Thyroid gland (tissue), 4 donors: ENCODE data around the gene AGPAT2.

Experiments
- POLR2A ChIP-seq, 2 donors: fragments of 450-650 bp; IDR thresholded peaks; one replicate each; pipeline ENCODE4 v1.6.1; 2017; ENCODE audit warnings: antibody characterized with exemption in 2 of 2, mild to moderate bottlenecking in 2 of 2, moderate library complexity in 1 of 2
- TF ChIP-seq, protein P1 (sequence below), 6 experiments: fragments of 200-600 bp in 3 of 6; fragments of 450-650 bp in 3 of 6; sonication (generic) in 3 of 6; IDR thresholded peaks; one replicate each; pipeline ENCODE4 v1.5.1; 2016 to 2019; ENCODE audit warnings: antibody characterized with exemption in 6 of 6, mild to moderate bottlenecking in 2 of 6, inconsistent platforms in 1 of 6, moderate library complexity in 1 of 6

DNA sequence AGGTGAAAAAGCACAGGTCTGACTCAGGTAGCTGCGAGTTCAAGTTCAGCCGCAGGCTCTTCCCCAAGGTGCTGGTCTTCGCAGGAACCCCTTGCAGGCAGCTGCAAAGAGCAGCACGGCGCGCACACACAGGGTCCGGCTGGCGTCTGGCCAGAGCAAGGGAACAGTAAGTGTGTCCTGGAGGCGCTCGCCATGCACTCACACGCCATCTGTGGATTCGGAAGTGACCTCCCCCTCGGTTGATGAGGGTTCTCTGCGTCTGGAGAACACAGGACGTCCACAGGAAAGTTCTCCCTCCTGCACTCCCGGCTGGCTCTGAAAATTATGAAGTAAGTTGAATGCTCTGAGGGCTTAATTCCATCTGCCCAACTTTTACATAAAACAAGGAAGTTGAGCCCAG is 38.5 kb downstream of the AGPAT2 start:
- TF ChIP-seq, protein P1, sequence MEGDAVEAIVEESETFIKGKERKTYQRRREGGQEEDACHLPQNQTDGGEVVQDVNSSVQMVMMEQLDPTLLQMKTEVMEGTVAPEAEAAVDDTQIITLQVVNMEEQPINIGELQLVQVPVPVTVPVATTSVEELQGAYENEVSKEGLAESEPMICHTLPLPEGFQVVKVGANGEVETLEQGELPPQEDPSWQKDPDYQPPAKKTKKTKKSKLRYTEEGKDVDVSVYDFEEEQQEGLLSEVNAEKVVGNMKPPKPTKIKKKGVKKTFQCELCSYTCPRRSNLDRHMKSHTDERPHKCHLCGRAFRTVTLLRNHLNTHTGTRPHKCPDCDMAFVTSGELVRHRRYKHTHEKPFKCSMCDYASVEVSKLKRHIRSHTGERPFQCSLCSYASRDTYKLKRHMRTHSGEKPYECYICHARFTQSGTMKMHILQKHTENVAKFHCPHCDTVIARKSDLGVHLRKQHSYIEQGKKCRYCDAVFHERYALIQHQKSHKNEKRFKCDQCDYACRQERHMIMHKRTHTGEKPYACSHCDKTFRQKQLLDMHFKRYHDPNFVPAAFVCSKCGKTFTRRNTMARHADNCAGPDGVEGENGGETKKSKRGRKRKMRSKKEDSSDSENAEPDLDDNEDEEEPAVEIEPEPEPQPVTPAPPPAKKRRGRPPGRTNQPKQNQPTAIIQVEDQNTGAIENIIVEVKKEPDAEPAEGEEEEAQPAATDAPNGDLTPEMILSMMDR (IDR thresholded peaks at IDR 0.05), result no peak
- TF ChIP-seq POLR2A (IDR thresholded peaks at IDR 0.05), result no peak
